Measurements from ENCODE around the gene SERPINA4. TPM values are rescaled to one million over a fixed set of nuclear protein-coding genes. Genes with fewer than 3 reads are reported as not detected.

SERPINA4 gene
- total and polyA plus RNA-seq, 2 of the 8 experiments (the other 6 are each of a cell fraction or from before 2014, with no cell fraction given) = not detected

GRCh38 chr14:94592457-94592856 is 31.2 kb downstream of the SERPINA4 start:
- FAIRE-seq (no peak), DNase-seq (ENCODE audit: low read depth in 1 of 2, low spot score in 2 of 2) (no peak)
- no peak overlapping the region for H3K4me2 ChIP-seq (ENCODE audit: insufficient read depth in 1 of 2, low read depth in 2 of 2, low read length in 2 of 2)
- no peak overlapping the region for H3K9ac ChIP-seq (replicated peaks in 1 of 4; ENCODE audit: extremely low read depth in 1 of 4, low read depth in 3 of 4, low read length in 3 of 4)
- H3K27me3 ChIP-seq (replicated peaks in 1 of 4; ENCODE audit: control insufficient read depth in 3 of 4, extremely low read depth in 1 of 4, insufficient read depth in 3 of 4, low read length in 3 of 4) = no peaks in the 10 kb centered on the region; a peak in 1 of 7 replicates
- no peak overlapping the region for H2BK20ac ChIP-seq (ENCODE audit: low read length)
- no peak overlapping the region for H2AFZ ChIP-seq (ENCODE audit: low read length)
- no peak overlapping the region for H3K27ac ChIP-seq (ENCODE audit: low read depth, low read length)
- H4K8ac ChIP-seq (ENCODE audit: extremely low read depth, insufficient read depth, low read length) = no peak overlapping the region
- ChIA-PET POLR2A (ENCODE audit: partially characterized antibody) (no interaction called here), CTCF (ENCODE audit: partially characterized antibody) (no interaction called here)
- H2BK5ac ChIP-seq (ENCODE audit: low read depth, low read length) = no peak overlapping the region
- no peak overlapping the region for H3K23ac ChIP-seq (ENCODE audit: insufficient read length)
- H2BK120ac ChIP-seq (replicated peaks; ENCODE audit: low read depth, low read length) = no peak overlapping the region
- no peak overlapping the region for H3K14ac ChIP-seq (ENCODE audit: insufficient read length)
- H3K9me3 ChIP-seq (ENCODE audit: insufficient read depth in 2 of 2, low read depth in 1 of 2, low read length in 1 of 2) = no peaks in the 10 kb centered on the region
- no peaks in the 10 kb centered on the region for H3K79me1 ChIP-seq (ENCODE audit: low read depth, low read length)
- peaks cover 5% of the 10 kb centered on the region; the same call in 1 of the 2 replicates for H3K23me2 ChIP-seq (ENCODE audit: low read depth, low read length)
- no peak overlapping the region for H3K18ac ChIP-seq (ENCODE audit: extremely low read depth, low read length)
- H4K91ac ChIP-seq (replicated peaks; ENCODE audit: insufficient read length, low read length) = no peak overlapping the region
- H4K5ac ChIP-seq (ENCODE audit: insufficient read length, low read depth, low read length) = no peak overlapping the region
- H3K4me1 ChIP-seq (replicated peaks in 1 of 4; ENCODE audit: control insufficient read depth in 3 of 4, insufficient read depth in 4 of 4, low read length in 3 of 4) = no peaks in the 10 kb centered on the region
- H2AK5ac ChIP-seq (ENCODE audit: low read depth, low read length) = no peak overlapping the region
- no peak overlapping the region for H2BK15ac ChIP-seq (ENCODE audit: low read length)
- H3K4ac ChIP-seq (replicated peaks; ENCODE audit: insufficient read length, low read depth, low read length) = no peak overlapping the region
- no peaks in the 10 kb centered on the region for H3K79me2 ChIP-seq (ENCODE audit: control insufficient read depth in 1 of 2, insufficient read depth in 2 of 2, low read length in 2 of 2)
- H2BK12ac ChIP-seq (ENCODE audit: low read depth, low read length) = no peak overlapping the region
- no peak overlapping the region for H3K4me3 ChIP-seq (ENCODE audit: extremely low read depth in 1 of 4, insufficient read depth in 2 of 4, low read depth in 3 of 4, low read length in 4 of 4)
- H3K56ac ChIP-seq (replicated peaks; ENCODE audit: insufficient read length, low read depth, low read length) = no peak overlapping the region
- no peaks in the 10 kb centered on the region for H4K20me1 ChIP-seq (replicated peaks in 1 of 2; ENCODE audit: control insufficient read depth in 1 of 2, insufficient read depth in 2 of 2, low read length in 2 of 2)
- H3K36me3 ChIP-seq (ENCODE audit: control insufficient read depth in 2 of 4, insufficient read depth in 4 of 4, low read length in 3 of 4) = no peaks in the 10 kb centered on the region
- TF ChIP-seq SP4 (IDR thresholded peaks at IDR 0.05; ENCODE audit: low read length) = no peak
- no peak for TF ChIP-seq CBX5 (IDR thresholded peaks at IDR 0.05; ENCODE audit: low read depth, low read length)
- TF ChIP-seq TBP (IDR thresholded peaks at IDR 0.05; ENCODE audit: low read depth, low read length) = no peak
- TF ChIP-seq KDM4A (IDR thresholded peaks at IDR 0.05; ENCODE audit: low read depth, low read length, severe bottlenecking) = no peak
- TF ChIP-seq BCL11A (IDR thresholded peaks at IDR 0.05; ENCODE audit: low read depth in 2 of 2, low read length in 2 of 2) = no peak
- no peak for TF ChIP-seq RAD21 (IDR thresholded peaks at IDR 0.05 in 1 of 2, conservative IDR thresholded peaks at IDR 0.05 in 1 of 2; ENCODE audit: low read depth in 2 of 2, low read length in 2 of 2)
- TF ChIP-seq POLR2AphosphoS5 (IDR thresholded peaks at IDR 0.05; ENCODE audit: low read depth, low read length) = no peak
- TF ChIP-seq SIN3A (conservative IDR thresholded peaks at IDR 0.05 in 1 of 2, IDR thresholded peaks at IDR 0.05 in 1 of 2; ENCODE audit: low read depth in 1 of 2, low read length in 2 of 2) = no peak
- no peak for TF ChIP-seq JUN (IDR thresholded peaks at IDR 0.05; ENCODE audit: low read depth, low read length)
- TF ChIP-seq USF2 (IDR thresholded peaks at IDR 0.05; ENCODE audit: low read length) = no peak
- no peak for TF ChIP-seq TEAD4 (IDR thresholded peaks at IDR 0.05; ENCODE audit: low read depth, low read length)
- TF ChIP-seq SAP30 (IDR thresholded peaks at IDR 0.05; ENCODE audit: insufficient read depth, insufficient replicate concordance, low read length) = no peak
- no peak for TF ChIP-seq SIX5 (IDR thresholded peaks at IDR 0.05; ENCODE audit: low read depth, low read length)
- no peak for TF ChIP-seq NANOG (IDR thresholded peaks at IDR 0.05; ENCODE audit: insufficient read depth, low read depth, low read length, poor library complexity, severe bottlenecking)
- TF ChIP-seq GTF2F1 (IDR thresholded peaks at IDR 0.05; ENCODE audit: borderline replicate concordance, low read depth, low read length) = no peak

Measured in H1 (cell line).